Measurements from ENCODE around the gene PRSS50. TPM values are rescaled to one million over a fixed set of nuclear protein-coding genes. Genes with fewer than 3 reads are reported as not detected.
A peak's percentile ranks its signal among the peaks of the same experiment; 100 is the strongest.

The PRSS50 gene
- total RNA-seq, 3 donors from 2014 or later, result 0.16 TPM; not detected in 2

DNA sequence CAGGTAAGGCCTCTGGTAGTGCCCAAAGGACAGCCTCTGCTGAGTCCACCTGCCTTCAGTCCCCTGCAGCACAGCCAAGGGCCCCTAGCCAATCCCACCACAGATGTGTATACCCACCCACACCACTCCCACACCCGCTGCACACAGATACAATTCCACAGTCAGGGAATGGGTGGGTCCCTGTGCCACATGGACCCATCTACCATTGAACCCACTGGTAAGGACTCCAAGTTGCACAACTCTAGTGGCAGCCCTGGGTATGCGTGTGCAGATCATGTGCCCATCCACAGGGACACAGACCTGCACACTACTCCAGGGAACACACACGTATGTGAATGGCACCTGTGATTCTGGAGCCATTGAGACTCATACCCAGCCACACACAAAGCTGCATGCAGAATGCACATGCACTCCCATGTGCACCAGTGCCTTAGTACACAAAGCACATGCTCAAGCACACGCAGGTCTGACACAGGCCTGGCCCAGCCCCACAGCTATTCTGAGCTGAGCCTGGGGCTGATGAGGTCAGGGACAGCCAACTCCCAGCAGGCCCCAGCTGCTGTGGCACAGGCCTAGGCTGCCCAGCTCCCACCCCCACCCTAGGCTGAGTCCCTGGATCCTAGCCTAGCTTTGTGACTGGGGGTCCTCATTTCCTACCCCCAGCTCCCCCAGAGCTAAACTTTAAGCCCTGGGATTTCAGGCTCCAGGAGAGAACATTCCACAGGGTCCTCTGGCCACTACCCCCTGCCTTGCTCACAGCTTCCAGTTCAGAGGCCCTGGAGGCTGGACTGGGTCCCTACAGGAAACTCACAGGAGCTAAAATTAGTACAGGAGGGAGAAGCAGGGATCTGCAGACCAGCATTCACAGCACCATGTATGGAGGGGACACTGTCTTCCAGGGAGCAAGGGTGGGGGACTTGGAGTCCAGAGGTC is 21.4 kb downstream of the PRSS50 start:
- Histone ChIP-seq H3K36me3 (ENCODE audit: low read depth) (no peaks in the 10 kb centered on the region), H3K4me1 (ENCODE audit: low read depth) (peaks cover 21% of the 10 kb centered on the region), H3K9me3 (no peaks in the 10 kb centered on the region), H3K4me3 (no peak overlapping the region)
- no peak for ATAC-seq
- DNase-seq, result no peak
- intact Hi-C loops (cut with DNase I, micrococcal nuclease), result no loop called here
- TF ChIP-seq CTCF (IDR thresholded peaks at IDR 0.05), result no peak

DNA sequence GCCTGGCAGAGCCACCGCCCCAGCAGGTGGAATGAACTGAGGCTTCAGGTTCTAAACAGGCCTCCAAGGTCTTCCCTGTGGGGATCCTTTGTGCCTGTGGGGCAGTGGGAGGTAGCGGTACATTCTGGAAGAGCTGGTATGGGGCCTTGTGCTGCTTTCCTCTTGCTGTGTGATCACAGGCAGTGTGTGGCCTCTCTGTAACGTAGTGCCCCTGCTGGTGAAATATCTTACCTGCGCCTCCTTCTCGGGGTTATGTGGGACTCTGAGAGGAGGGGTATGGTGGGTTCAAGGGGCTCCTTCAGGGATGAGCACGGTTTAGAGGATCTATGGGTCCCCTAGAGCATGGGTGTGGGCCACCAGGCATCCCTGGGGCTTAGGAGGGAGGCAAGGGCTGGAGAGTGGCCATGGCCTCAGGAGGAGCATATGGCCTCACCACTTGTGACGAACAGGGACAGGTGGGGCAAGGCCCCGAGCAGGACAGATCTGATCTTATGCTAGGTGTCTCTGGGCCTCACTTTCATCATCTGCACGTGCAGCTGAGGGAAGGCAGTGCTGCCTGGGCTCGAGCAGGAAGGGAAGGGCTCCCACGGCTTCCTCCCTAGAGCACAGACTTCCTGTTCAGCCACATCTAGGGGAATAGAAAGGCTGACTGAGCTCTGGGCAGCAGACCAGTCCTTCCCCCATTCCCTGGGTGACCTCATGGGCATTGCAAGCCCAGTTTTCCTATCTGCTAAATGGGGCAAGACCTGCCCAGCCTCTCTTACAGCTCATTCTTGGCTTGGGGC is 22.3 kb downstream of the PRSS50 start:
- Histone ChIP-seq H3K4me3 (no peak overlapping the region), H3K9me3 (no peaks in the 10 kb centered on the region), H3K4me1 (ENCODE audit: low read depth) (peaks cover 27% of the 10 kb centered on the region), H3K36me3 (ENCODE audit: low read depth) (no peaks in the 10 kb centered on the region)
- DNase-seq (peak in 2 of 3 donors; percentile 43 to 47), ATAC-seq (no peak)
- intact Hi-C loops (cut with DNase I, micrococcal nuclease), result no loop called here
- TF ChIP-seq CTCF (IDR thresholded peaks at IDR 0.05), result no peak

GRCh38 chr3:46694520-46694919 is 23.1 kb downstream of the PRSS50 start:
- H3K9me3 ChIP-seq, result no peaks in the 10 kb centered on the region
- no peak for DNase-seq
- intact Hi-C loops (cut with DNase I, micrococcal nuclease), result no loop called here
- peaks cover 29% of the 10 kb centered on the region for H3K4me1 ChIP-seq (ENCODE audit: low read depth)
- TF ChIP-seq CTCF (IDR thresholded peaks at IDR 0.05), result no peak
- no peak for ATAC-seq
- no peaks in the 10 kb centered on the region for H3K36me3 ChIP-seq (ENCODE audit: low read depth)
- no peak overlapping the region for H3K4me3 ChIP-seq

DNA sequence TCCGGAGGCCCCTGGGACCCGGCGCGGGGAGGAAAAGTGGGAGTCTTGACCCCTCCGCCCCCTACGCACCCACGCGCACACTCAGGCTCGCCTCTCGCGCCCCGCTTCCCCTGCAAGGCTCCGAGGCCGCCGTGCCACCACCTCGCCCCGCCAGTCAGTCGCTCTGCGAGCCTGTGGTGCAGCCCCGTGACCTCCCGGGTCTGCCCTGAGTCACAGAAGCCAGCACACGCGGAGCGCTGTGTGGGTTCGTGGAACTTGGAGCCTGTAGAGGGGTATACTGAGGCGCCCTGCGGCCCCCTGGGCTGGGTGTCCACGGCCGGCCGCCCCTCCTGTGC is 23.8 kb downstream of the PRSS50 start:
- no peaks in the 10 kb centered on the region for H3K9me3 ChIP-seq
- intact Hi-C loops (cut with DNase I, micrococcal nuclease), result no loop called here
- H3K4me1 ChIP-seq (ENCODE audit: low read depth), result peaks cover 29% of the 10 kb centered on the region
- DNase-seq (peak in 1 of 3 donors; percentile 66), ATAC-seq (no peak)
- H3K36me3 ChIP-seq (ENCODE audit: low read depth), result no peaks in the 10 kb centered on the region
- no peak overlapping the region for H3K4me3 ChIP-seq
- TF ChIP-seq CTCF (IDR thresholded peaks at IDR 0.05), result no peak

- peak; percentile 80 to 85 (median 84) for DNase-seq
- intact Hi-C loops (cut with DNase I, micrococcal nuclease), result no loop called here
- TF ChIP-seq CTCF (IDR thresholded peaks at IDR 0.05), result no peak
- Histone ChIP-seq H3K36me3 (ENCODE audit: low read depth) (no peaks in the 10 kb centered on the region), H3K4me3 (peak within 1 kb of the TSS; percentile 41), H3K4me1 (ENCODE audit: low read depth) (peaks cover 29% of the 10 kb centered on the region), H3K9me3 (no peaks in the 10 kb centered on the region)
- peak; percentile 76 for ATAC-seq
These were observed 24.4 kb downstream of the PRSS50 start, which contains the start of gene ALS2CL for GRCh38 chr3:46693038-46693891. Gene ALS2CL (minus strand): TSS chr3:46693679. CDS start chr3:46689440, 4,239 bp downstream.

Measured in mucosa of descending colon (tissue), 3 donors.